HG02885 (cell line): Measurements from ENCODE around the gene SH3TC2.

Experiments
- ATAC-seq: cut with Tn5 transposase; IDR thresholded peaks from one replicate; pipeline ENCODE4 v1.9.1; 2021; ENCODE audit warnings: mild to moderate bottlenecking; ENCODE audit not compliant: unreplicated experiment, poor library complexity

The SH3TC2 gene

DNA sequence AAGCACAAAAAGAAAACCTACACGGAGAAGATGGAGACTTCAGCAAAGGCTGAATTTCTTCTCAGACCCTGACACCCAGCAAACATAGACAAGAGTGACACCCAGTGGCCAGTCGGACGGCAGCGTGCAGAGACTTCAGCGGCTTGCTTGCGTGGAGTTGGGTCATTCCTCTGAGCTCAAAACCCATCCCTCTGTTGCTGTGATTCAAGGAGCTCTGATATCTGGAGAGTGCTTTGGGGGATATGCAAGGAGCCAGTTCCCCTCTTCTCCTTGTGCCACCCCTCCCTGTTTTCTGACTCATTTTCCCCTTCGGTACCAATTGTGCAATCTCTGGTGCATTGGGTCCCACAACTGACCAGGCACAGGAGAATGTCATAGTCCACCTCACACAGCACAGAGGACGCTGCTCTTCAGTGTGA lies 27.5 kb downstream of the SH3TC2 start:
- ATAC-seq = peak; percentile 93

DNA sequence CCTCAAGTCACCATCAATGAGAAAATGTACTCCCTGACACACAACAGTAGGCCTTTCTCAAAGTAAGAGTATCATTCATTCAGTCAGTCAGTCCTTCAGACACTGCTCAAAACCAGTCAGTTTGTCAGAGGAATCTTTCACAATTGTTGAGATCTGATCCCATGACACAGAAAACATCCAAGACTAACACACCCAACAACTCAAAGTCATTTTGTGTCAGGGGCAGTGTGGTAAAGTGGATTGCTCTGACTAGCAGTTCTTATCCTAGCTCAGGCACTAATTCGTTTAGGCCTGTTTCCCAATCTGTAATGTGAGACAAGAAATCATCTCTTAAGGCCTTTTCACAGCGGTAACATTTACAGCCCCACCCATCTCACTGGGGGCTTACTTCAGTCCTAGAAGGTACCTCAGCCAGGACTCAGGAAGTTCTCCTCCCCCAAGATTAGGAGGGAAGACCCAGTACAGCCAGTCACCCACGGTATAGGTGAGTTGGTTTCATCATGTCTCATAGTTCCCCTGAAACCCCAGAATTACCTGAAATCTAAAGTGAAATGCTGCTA lies 31.9 kb downstream of the SH3TC2 start:
- ATAC-seq = no peak

GRCh38 chr5:149030392-149030791 lies 32.5 kb downstream of the SH3TC2 start:
- ATAC-seq = no peak

DNA sequence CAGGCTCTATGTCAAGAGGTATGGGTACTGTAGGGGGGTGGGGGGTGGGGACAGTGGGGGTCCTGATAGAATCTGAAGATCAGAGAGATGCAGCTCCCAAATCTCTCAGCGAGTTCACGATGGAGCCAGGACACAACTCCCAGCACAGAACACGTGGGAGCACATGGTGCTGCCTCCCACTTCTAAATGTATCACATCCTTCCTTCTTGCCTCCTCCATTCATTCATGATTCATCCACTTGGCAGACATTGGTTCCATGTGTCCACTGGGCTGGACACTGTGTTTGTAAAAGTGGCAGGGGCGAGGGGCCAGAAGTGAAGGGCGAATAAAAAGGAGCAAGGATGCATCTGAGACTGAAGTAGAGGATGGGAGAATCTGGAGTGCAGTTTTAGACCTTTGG lies 33.9 kb downstream of the SH3TC2 start:
- ATAC-seq = no peak

DNA sequence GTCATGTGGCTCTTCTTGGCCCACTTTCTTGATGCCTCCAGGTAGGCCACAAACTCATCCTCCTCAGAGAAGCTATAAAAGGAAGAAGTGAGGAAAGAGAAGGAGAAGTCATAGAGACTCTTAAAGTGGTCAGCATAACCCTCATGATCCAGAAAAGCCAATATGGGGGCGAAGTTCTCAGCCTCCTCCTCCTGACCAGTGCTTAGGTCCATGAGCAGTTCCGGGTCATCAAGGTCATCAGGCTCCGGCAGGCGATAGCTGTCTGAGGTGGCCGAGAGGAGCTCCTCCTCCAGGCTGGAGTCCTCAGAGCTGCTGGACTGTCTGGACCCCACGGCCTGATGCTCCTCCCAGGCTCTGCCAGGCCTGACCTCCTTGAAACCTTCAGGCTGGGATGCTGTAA lies 34.7 kb downstream of the SH3TC2 start:
- ATAC-seq = no peak

DNA sequence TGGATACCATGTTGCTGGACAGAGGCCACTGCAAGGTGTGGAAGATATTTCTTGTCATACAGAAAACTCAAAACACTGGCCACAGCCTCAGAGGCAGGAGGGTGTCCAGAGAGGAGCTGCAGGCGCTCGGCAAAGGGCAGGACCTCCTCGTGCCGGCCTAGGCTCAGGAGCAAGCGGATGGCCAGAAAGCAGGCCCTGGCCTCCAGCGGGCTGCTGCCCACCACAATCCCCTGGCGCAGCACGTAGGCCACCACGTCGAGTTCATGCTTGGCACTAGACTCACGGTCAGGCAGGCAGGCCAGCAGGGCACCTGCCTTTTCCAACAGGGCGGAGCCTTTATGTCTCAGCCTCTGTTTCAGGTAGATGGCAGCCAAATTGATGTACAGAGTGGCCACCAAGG lies 35.2 kb downstream of the SH3TC2 start:
- no peak for ATAC-seq

- ATAC-seq = no peak
Measured at GRCh38 chr5:149024943-149025342, 37.9 kb downstream of the SH3TC2 start.

- ATAC-seq = no peak
Measured at GRCh38 chr5:149024477-149024876, 38.4 kb downstream of the SH3TC2 start.

- no peak for ATAC-seq
Measured at GRCh38 chr5:149022200-149022599, 40.7 kb downstream of the SH3TC2 start.

DNA sequence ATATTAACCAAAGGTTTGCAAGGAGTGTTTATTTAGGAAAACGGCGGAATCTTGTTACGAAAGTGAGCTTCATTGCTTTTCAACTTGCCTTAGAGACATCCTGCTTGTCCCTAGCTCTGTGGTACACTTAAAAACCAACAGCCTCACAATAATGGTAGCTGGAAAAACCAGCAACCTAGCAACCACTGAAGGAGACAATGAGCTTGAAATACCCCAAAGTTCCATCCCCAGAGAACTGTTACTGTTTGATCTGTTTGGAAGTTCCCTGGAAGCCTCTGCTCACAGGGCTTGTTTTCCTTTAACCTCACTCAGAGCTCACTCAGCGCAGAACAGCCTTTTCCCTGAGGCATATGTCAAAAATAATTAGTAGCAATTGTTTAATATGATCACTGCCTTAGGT lies 43.2 kb downstream of the SH3TC2 start:
- no peak for ATAC-seq

DNA sequence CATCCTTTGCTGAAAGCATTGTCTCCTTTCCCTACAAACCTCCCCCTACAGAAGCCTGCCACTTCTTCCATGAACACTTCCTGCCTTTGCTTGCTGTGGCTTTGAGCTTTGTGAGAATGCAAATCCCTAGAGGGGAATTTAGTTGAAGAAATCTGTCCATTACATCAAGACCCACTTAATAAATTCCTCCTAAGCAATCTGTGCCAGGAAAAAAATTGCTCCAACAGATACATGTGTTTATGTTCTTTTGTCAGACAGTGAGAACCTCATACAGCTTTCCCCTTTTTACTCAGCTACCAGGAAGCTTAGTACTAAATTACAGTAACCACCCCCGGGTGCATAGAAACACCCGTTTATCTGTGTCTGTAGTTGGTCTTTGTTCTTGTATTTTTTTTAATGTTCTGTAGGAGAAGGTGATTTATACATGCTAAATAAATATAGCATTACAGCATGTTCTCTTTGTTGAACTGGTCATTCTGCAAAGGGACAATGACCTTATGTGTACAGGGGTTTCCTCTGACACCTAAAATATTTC lies 43.9 kb downstream of the SH3TC2 start:
- ATAC-seq = no peak

- ATAC-seq = no peak
Measured at GRCh38 chr5:149017636-149018035, 45.2 kb downstream of the SH3TC2 start.

DNA sequence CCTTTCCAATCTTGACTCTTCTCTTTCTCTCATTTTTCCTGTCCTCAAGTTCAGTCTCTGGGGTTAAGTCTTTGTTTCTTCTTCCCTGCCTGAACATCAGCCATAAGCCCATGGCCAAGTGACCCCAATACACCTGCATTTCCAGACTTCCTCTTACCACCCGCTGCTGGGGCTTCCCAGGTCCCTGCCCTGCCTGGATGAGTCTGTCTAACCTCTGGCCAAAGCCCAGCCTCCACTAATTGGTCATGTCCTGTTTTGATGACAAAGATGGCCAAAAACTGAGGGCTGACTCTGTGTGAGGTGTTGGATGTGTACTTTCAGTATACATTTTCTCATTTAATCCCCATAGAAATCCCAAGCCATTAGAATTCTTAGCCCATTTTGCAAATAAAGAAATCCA lies 47.3 kb downstream of the SH3TC2 start:
- ATAC-seq = no peak

DNA sequence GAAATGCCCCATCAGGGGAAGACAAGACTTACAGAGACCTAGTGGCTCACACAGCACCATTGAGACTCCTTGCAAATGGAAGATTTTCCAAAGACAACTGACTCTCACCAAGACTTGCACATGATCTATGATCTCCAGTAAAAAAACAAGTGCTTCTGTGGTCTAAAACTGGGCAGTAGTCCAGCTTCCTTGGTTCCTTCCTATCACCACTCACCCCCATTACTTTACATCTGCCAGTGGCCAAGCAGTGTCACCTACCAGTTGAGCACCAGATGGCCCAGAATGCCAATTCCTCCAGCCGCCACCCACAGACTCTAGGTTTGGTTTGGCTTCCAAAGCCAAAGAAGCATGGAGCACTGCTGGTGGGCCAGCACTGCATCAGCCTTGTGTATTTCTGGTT lies 47.7 kb downstream of the SH3TC2 start:
- ATAC-seq = no peak

DNA sequence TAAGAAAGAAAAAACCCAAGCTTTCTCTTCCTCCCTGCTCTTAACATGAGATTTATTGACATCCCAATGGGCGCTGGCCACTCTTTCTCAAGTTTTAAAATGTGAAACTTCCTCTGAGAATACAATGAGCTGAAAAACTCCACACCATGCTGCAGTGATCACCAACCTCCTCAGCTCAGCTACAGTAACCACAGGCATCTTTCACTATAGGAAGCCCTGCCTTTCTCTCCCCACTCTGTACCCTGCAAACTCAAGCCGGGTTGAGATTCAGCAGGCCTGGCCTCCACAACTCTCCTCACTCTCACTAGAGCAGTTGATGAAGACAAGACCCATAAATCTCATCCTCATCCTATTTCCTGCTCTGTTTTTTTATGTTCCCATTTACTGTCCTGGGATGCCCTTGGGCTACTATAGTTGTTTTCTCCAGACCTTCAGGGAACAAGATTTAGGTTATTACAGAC lies 48.3 kb downstream of the SH3TC2 start:
- no peak for ATAC-seq

DNA sequence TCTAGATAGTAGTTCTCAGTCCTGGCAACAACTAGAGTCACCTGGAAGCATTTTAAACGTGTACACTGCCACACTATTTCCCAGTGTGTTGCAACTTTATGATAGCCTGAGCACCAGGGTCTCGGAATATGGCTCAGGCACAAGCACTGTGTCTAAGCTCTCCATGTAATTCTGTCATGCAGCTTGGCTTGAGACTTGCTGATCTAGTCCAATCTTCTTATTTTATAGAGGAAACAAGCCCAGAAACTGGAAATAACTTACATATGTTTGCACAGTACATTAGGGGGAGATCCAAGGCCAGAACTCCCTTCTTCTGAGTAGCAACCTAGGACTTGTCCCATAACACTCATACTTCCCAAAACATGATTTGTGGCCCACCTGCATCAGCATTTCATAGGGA lies 49.1 kb downstream of the SH3TC2 start:
- ATAC-seq = no peak

DNA sequence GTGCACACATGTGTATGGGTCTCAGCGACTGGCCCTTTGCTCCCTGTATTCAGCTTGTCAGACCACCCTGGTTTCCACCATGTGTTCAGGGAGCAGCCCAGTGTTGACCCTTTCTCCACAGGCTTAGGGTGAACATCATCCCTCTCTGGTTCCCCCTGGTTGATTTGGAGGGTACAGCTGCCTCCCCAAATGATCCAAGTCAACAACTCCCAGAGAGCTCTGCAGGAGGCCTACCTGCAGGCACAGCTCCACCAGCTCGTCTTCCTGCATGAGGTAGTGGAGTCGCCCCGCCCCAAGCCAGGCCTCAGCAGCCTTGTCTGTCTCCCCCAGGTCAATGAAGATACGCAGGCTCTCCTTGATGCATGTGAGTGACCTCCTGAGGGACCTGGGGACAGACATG lies 50.5 kb downstream of the SH3TC2 start:
- ATAC-seq = no peak

DNA sequence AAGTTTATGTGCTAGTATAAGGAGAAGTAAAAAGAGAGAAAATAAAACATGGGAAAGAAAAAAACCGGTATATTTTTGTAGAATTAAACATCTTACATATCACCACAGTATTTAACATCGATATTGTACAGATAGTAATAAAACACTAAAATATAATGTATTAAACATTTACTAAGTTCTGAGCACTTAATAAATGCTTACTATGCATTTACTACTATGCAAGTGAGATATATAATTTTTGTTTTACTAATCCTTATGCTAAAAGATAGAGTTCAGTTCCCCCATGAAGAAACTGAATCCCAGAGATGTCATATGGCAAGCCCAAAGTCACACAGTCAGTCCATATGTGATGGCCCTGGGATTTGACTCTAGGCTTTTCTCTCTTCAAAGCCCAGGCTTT lies 51.1 kb downstream of the SH3TC2 start:
- no peak for ATAC-seq

GRCh38 chr5:149011084-149011483 lies 51.8 kb downstream of the SH3TC2 start:
- no peak for ATAC-seq

GRCh38 chr5:149007174-149007573 lies 55.7 kb downstream of the SH3TC2 start:
- ATAC-seq = no peak

DNA sequence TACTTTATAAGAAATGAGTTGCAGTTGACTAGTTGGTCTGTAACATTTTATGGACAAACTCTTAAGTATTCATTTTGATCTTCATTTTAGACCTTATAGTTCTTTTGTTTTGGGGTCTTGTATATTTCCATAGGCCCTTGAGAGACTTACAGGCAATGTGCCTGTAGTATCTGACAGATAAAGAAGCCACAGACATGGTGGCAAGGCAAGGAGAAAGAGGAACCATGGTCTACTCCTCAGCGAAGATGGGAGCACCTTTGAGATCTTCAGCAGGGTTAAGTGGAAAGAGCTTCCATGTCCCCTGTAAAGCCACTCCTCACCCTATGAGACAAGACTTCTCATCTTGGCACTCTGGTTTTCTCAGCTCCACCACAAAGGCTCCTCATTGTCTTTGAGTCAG lies 56.4 kb downstream of the SH3TC2 start:
- no peak for ATAC-seq

DNA sequence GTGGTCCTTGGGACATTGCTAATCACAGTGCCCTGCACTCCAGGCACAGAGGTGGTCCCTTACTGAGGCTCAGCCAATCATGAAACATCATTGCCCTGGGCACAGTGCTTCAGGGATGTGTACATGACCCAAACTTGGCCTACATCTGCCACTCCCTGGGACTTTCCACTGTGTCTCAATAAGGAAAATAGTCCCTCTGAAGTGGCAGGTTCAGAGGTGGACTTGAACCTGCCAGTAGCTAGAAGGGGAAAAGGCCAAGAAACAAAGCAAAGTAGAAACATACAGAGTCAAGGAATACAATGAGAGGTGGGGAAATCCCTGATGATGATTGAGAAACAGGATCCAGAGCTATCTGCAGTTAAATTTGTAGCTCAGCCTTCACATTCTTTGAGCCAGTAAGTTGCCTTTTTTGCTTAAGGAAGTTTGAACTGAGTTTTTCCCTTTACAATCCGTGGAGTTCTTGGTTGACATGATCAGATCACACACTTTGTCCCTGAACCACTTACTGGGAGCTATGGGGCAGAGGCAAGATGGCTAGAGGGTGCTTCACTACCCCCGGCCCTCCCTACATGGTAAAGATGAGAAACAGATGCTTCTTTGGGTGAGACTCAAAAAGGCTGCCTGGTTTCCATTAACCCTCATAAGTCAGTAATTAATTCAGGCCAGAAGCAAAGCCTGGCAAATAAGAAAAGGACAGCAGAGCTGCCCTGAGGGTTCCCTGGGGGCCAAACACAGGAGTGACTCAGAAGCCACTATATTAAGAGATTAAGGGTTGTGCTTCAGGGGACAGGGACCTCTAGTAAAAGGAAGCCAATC lies 57.6 kb downstream of the SH3TC2 start:
- no peak for ATAC-seq
